ENCODE measurements around the gene ATOH8.
"Not testable (repeated sequence)": the region's sequence is repeated elsewhere in the genome, so short reads cannot be mapped to it uniquely, and the experiment has no call there.

Gene ATOH8

DNA sequence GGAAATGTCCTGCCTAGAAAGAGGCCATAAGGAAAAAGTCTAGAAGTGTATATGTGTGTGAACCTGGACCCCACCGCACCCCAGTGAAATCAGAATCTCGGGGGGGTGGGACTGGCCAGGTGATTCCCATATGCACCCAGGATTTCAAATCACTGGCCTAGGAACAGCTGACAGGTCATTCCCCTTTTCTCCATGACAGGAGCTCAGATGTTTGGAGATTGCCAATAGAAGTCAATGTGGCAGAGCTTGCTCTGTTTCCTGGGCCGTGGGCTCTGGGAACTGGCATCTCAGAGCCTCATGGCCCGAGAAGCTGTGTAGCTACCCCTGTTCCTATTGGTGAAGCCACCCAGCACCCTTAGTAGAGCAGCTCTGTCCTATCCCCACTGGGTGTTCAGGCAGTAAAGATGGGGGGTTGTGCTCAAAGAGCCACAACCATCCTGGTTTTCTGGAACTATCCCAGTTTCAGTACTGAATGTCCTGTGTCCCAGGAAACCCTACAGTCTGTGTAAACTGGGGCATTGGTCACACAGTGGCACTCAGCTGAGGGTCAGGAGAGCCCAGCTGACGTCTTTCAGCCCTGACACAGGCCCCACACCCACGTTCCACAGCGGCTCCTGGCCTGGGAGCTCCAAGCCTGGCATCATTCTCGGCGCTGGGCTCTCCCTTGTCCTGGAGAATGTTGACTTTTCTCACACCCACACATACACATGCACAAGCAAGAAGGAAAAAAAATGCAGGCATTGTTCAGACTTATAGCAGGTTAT lies 40.8 kb upstream of the ATOH8 start:
- Histone ChIP-seq H3K79me2 (ENCODE audit: insufficient read depth, low read depth) (no peaks in the 10 kb centered on the region), H2AFZ (ENCODE audit: low read depth) (no peak overlapping the region), H3K9ac (no peak overlapping the region), H3K4me1 (ENCODE audit: low read depth, poor library complexity, severe bottlenecking) (peaks cover 1% of the 10 kb centered on the region), H3K27ac (no peak overlapping the region), H3K4me2 (no peak overlapping the region), H3K27me3 (ENCODE audit: insufficient read depth, low read depth) (no peaks in the 10 kb centered on the region), H4K20me1 (ENCODE audit: insufficient read depth) (no peaks in the 10 kb centered on the region), H3K4me3 (IDR thresholded peaks at IDR 0.05; ENCODE audit: insufficient read depth, low read depth, low read length) (no peak overlapping the region), H3K36me3 (ENCODE audit: insufficient read depth) (no peaks in the 10 kb centered on the region)
- TF ChIP-seq, protein P1, sequence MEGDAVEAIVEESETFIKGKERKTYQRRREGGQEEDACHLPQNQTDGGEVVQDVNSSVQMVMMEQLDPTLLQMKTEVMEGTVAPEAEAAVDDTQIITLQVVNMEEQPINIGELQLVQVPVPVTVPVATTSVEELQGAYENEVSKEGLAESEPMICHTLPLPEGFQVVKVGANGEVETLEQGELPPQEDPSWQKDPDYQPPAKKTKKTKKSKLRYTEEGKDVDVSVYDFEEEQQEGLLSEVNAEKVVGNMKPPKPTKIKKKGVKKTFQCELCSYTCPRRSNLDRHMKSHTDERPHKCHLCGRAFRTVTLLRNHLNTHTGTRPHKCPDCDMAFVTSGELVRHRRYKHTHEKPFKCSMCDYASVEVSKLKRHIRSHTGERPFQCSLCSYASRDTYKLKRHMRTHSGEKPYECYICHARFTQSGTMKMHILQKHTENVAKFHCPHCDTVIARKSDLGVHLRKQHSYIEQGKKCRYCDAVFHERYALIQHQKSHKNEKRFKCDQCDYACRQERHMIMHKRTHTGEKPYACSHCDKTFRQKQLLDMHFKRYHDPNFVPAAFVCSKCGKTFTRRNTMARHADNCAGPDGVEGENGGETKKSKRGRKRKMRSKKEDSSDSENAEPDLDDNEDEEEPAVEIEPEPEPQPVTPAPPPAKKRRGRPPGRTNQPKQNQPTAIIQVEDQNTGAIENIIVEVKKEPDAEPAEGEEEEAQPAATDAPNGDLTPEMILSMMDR (conservative IDR thresholded peaks at IDR 0.05; ENCODE audit: low read depth, low read length): no peak

DNA sequence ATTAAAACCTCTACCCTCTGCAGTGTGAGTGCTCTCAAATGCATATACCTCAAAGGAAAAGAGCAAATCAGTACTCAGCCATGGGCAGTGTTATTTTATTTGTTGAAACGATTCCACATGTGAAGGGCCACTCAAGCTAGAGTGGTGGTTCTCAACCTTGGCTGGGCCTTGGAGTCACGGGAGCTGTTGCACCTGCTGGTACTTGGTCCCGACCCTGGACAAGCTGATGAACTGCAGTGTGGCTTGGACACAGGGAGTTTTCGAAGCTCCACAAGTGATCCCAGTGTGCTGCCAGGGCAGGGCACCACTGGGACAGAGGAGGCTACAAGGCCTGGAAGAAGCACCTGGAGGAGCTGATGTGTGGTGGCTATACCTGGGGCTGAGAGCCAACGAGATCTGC lies 40.0 kb upstream of the ATOH8 start:
- no peaks in the 10 kb centered on the region for H3K79me2 ChIP-seq (ENCODE audit: insufficient read depth, low read depth)
- H3K36me3 ChIP-seq (ENCODE audit: insufficient read depth): no peaks in the 10 kb centered on the region
- no peaks in the 10 kb centered on the region for H3K27me3 ChIP-seq (ENCODE audit: insufficient read depth, low read depth)
- no peak overlapping the region for H2AFZ ChIP-seq (ENCODE audit: low read depth)
- TF ChIP-seq, protein P1 (conservative IDR thresholded peaks at IDR 0.05; ENCODE audit: low read depth, low read length): no peak
- H3K27ac ChIP-seq: no peak overlapping the region
- no peaks in the 10 kb centered on the region for H4K20me1 ChIP-seq (ENCODE audit: insufficient read depth)
- no peak overlapping the region for H3K9ac ChIP-seq
- H3K4me1 ChIP-seq (ENCODE audit: low read depth, poor library complexity, severe bottlenecking): no peaks in the 10 kb centered on the region
- no peak overlapping the region for H3K4me3 ChIP-seq (IDR thresholded peaks at IDR 0.05; ENCODE audit: insufficient read depth, low read depth, low read length)
- no peak overlapping the region for H3K4me2 ChIP-seq

DNA sequence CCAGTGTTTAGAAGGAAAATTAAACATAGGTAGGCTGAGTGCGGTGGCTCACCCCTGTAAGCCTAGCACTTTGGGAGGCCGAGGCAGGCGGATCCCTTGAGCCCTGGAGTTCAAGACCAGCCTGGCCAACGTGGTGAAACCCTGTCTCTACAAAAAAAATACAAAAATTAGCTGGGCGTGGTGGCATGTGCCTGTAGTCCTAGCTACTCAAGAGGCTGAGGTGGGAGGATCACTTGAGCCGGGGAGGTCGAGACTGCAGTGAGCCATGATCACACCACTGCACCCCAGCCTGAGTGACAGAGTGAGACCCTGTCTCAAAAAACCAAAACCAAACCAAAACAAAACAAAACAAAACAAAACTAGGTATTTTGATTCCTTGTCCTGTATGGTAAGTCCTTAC lies 39.4 kb upstream of the ATOH8 start:
- H3K36me3 ChIP-seq (ENCODE audit: insufficient read depth); H3K79me2 ChIP-seq (ENCODE audit: insufficient read depth, low read depth); H3K4me2 ChIP-seq; H4K20me1 ChIP-seq (ENCODE audit: insufficient read depth); H2AFZ ChIP-seq (ENCODE audit: low read depth); H3K4me1 ChIP-seq (ENCODE audit: low read depth, poor library complexity, severe bottlenecking); H3K27ac ChIP-seq; H3K27me3 ChIP-seq (ENCODE audit: insufficient read depth, low read depth); H3K4me3 ChIP-seq (IDR thresholded peaks at IDR 0.05; ENCODE audit: insufficient read depth, low read depth, low read length); H3K9ac ChIP-seq: not testable (repeated sequence)

DNA sequence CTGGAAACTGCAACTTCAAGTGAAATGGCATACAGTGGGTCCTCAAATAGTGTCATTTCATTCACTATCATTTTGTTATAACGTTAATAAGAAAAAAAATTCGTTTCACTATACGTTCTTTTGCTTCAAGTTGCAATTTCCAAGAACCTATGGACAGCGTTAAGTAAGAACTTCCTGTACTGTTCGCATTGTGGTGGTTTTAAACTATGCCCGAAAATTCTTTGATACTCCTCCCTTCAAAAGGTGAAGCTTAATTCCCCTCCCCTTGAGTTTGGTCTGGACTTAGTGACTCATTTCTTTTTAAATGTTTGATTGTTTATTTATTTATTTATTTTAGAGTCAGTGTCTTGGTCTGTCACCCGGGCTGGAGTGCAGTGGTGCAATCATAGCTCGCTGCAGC lies 39.0 kb upstream of the ATOH8 start:
- H3K36me3 ChIP-seq (ENCODE audit: insufficient read depth): no peaks in the 10 kb centered on the region
- no peaks in the 10 kb centered on the region for H3K79me2 ChIP-seq (ENCODE audit: insufficient read depth, low read depth)
- H3K4me2 ChIP-seq: no peak overlapping the region
- no peaks in the 10 kb centered on the region for H3K27me3 ChIP-seq (ENCODE audit: insufficient read depth, low read depth)
- H3K4me3 ChIP-seq (IDR thresholded peaks at IDR 0.05; ENCODE audit: insufficient read depth, low read depth, low read length): no peak overlapping the region
- H4K20me1 ChIP-seq (ENCODE audit: insufficient read depth): no peaks in the 10 kb centered on the region
- no peaks in the 10 kb centered on the region for H3K4me1 ChIP-seq (ENCODE audit: low read depth, poor library complexity, severe bottlenecking)
- no peak overlapping the region for H3K27ac ChIP-seq
- H2AFZ ChIP-seq (ENCODE audit: low read depth): no peak overlapping the region
- TF ChIP-seq, protein P1 (conservative IDR thresholded peaks at IDR 0.05; ENCODE audit: low read depth, low read length): no peak
- H3K9ac ChIP-seq: no peak overlapping the region

DNA sequence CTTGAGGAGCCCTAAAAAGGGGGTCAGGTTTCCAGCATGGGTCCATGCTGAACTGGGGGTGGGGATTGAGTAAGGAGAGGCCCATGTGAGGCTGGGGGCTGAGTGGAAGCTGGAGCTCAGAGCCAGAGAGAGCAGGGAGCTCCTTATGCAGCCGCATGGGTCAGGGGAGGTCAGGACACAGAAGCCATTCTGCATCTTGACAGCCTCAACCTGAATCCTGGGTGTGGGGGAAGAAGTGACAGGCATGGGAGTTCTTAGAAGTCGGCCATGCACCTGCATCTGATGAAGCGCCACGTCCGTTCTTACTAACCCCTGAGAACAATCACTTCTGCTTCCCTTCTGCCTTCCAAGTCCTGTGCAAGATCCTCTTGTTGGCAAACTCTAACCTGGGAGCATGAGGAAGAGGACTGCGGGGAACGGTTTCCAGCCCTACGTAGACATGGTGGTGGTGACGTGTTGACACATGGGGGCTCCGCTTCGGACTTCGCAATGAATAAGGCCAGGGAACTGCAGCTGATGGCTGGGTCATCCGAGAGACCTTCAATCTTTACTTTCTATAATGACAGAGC lies 37.4 kb upstream of the ATOH8 start:
- Histone ChIP-seq H3K79me2 (ENCODE audit: insufficient read depth, low read depth) (no peaks in the 10 kb centered on the region), H3K27me3 (ENCODE audit: insufficient read depth, low read depth) (no peaks in the 10 kb centered on the region), H3K4me1 (ENCODE audit: low read depth, poor library complexity, severe bottlenecking) (no peaks in the 10 kb centered on the region), H4K20me1 (ENCODE audit: insufficient read depth) (no peaks in the 10 kb centered on the region), H2AFZ (ENCODE audit: low read depth) (no peak overlapping the region), H3K36me3 (ENCODE audit: insufficient read depth) (no peaks in the 10 kb centered on the region), H3K9ac (no peak overlapping the region), H3K4me2 (no peak overlapping the region), H3K27ac (no peak overlapping the region), H3K4me3 (IDR thresholded peaks at IDR 0.05; ENCODE audit: insufficient read depth, low read depth, low read length) (no peak overlapping the region)
- TF ChIP-seq, protein P1 (conservative IDR thresholded peaks at IDR 0.05; ENCODE audit: low read depth, low read length): no peak

Measured in KMS-11 (cell line).